Panc1 (cell line): ENCODE data around the gene TNNT3.

ENCODE experiments used
- CTCF ChIP-seq: fragments of 450-650 bp; IDR thresholded peaks from 2 replicates; pipeline ENCODE4 v1.5.1; 2017; ENCODE audit warnings: mild to moderate bottlenecking
- POLR2AphosphoS5 ChIP-seq: IDR thresholded peaks from 2 replicates; pipeline ENCODE4 v1.6.1; 2012; ENCODE audit warnings: mild to moderate bottlenecking, low read depth, low read length, moderate library complexity
- REST ChIP-seq, 2 experiments: IDR thresholded peaks; 2 replicates each; pipeline ENCODE4 v1.6.1; 2011 to 2012; ENCODE audit warnings: low read depth in 2 of 2, control low read depth in 1 of 2, low read length in 1 of 2, mild to moderate bottlenecking in 1 of 2, moderate library complexity in 1 of 2; ENCODE audit not compliant: insufficient read depth in 1 of 2

DNA sequence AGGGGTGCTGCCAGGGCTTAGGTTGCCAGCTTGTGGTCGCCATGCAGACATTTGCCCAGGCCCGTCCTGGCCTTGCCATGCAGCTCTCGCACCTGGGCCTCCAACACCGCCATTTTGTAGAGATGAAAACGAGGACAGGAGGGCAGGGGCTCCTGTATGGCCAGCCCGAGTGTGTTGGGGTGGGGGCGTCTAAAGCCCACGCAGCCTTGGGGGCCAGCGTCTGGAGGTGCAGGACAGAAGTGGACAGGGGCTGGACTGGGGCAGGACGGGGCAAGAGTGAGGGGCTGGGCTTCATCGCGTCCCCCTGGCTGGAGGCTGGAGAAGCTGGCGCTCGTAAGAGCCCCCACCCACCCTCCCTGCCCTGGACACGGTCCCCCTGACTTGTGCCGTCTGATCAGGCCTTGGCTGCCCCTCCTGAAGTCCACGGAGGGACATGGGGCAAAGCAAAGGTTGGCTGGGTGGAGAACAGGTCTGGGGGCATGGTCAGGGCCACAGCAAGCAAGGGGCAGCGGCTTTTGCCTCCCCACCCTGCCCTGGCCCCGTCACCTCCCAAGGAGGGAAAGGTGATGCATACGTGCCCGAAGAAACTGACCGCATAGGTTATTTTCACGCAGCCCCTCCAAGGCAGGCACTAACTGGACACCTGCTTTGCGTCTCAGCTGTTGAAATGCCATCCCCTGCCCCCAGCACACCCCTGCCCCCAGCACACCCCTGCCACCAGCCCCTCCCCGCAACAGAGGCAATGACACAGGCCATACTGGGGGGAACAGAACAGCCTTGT lies 815 bp downstream of the TNNT3 start:
- TF ChIP-seq CTCF: no peak
- no peak for TF ChIP-seq POLR2AphosphoS5
- TF ChIP-seq REST (IDR thresholded peaks at IDR 0.05; ENCODE audit: insufficient read depth in 1 of 2, low read depth in 2 of 2, low read length in 1 of 2): no peak
